Measurements from ENCODE around the gene MRPL33. TPM values are rescaled to one million over a fixed set of nuclear protein-coding genes. Genes with fewer than 3 reads are reported as not detected.

Gene MRPL33
- polyA plus RNA-seq, 1 of the 3 experiments (the other 2 are of a cell fraction): 132 TPM

GRCh38 chr2:27807476-27807875, 36.0 kb downstream of the MRPL33 start:
- Histone ChIP-seq H3K4me1 (ENCODE audit: control insufficient read depth in 1 of 2, insufficient read depth in 2 of 2, low read depth in 1 of 2, low read length in 1 of 2) (peaks cover 0 to 18% of the 10 kb centered on the region in 2 experiments; a peak in 1 of 4 replicates), H3K27ac (ENCODE audit: low read depth in 2 of 2, low read length in 1 of 2) (no peak overlapping the region), H3K9me2 (no peaks in the 10 kb centered on the region), H3K4me3 (ENCODE audit: low read depth in 2 of 2, low read length in 1 of 2) (no peak overlapping the region), H4K20me1 (ENCODE audit: insufficient read depth) (no peaks in the 10 kb centered on the region), H3K79me2 (ENCODE audit: insufficient read depth) (no peaks in the 10 kb centered on the region), H3K36me3 (replicated peaks in 1 of 2; ENCODE audit: control insufficient read depth in 1 of 2, insufficient read depth in 2 of 2, low read length in 1 of 2) (no peaks in the 10 kb centered on the region), H3K9ac (no peak overlapping the region), H3K9me3 (no peaks in the 10 kb centered on the region), H3K27me3 (ENCODE audit: insufficient read depth) (no peaks in the 10 kb centered on the region), H2AFZ (ENCODE audit: low read depth) (no peak overlapping the region), H3K4me2 (no peak overlapping the region), H3F3A (replicated peaks; ENCODE audit: insufficient read depth) (peaks cover 21% of the 10 kb centered on the region)
- peak; percentile 38 for DNase-seq
- CTCF ChIA-PET: interaction anchor here (0.7 to 1.8 kb wide), 22 partner anchors 9 to 595 kb away, joined by 3 to 8 read pairs (median 4); partner anchors contain the start of gene RBKS
- 90% methylated on average over 4 of the region's 4 CpGs for WGBS (ENCODE audit: low lambda C conversion rate)
- POLR2A ChIA-PET: no interaction called here
- TF ChIP-seq TCF12 (IDR thresholded peaks at IDR 0.05) (no peak), ZBTB33 (IDR thresholded peaks at IDR 0.05; ENCODE audit: borderline replicate concordance, low read depth) (no peak), CTCF (IDR thresholded peaks at IDR 0.05) (peak; percentile 68), RAD21 (IDR thresholded peaks at IDR 0.05; ENCODE audit: low read length) (peak; percentile 65), POLR2AphosphoS5 (IDR thresholded peaks at IDR 0.05; ENCODE audit: low read depth, low read length) (no peak), RFX5 (IDR thresholded peaks at IDR 0.05; ENCODE audit: low read length) (no peak), TAF1 (IDR thresholded peaks at IDR 0.05; ENCODE audit: borderline replicate concordance, low read depth, low read length) (no peak), REST (IDR thresholded peaks at IDR 0.05; ENCODE audit: low read depth, low read length) (no peak), RCOR1 (IDR thresholded peaks at IDR 0.05; ENCODE audit: low read length) (no peak), RXRA (IDR thresholded peaks at IDR 0.05; ENCODE audit: borderline replicate concordance, low read depth) (no peak), SMC3 (IDR thresholded peaks at IDR 0.05; ENCODE audit: low read depth, low read length) (peak; percentile 66), EZH2phosphoT487 (IDR thresholded peaks at IDR 0.05; ENCODE audit: borderline replicate concordance, low read depth) (no peak), MEF2A (IDR thresholded peaks at IDR 0.05; ENCODE audit: borderline replicate concordance, low read depth) (no peak), GABPA (IDR thresholded peaks at IDR 0.05; ENCODE audit: low read depth) (no peak), NFIC (IDR thresholded peaks at IDR 0.05; ENCODE audit: borderline replicate concordance) (no peak), USF1 (IDR thresholded peaks at IDR 0.05; ENCODE audit: borderline replicate concordance, low read depth) (no peak), YY1 (IDR thresholded peaks at IDR 0.05; ENCODE audit: low read depth) (no peak)

Measured in SK-N-SH (cell line).